Esophagus squamous epithelium (tissue), 5 donors: ENCODE results near the gene LSM14B. TPM values are rescaled to one million over a fixed set of nuclear protein-coding genes. Genes with fewer than 3 reads are reported as not detected.

Source experiments
- DNase-seq: peaks from one replicate; lab custom pipeline; 2025; lab: John Stamatoyannopoulos, UW
- H3K27ac ChIP-seq, 4 donors: fragments of 200-600 bp; sonication (generic); one replicate each; pipeline ENCODE4 v1.5.1; 2016 to 2019; ENCODE audit warnings: mild to moderate bottlenecking in 1 of 4
- H3K27me3 ChIP-seq, 4 donors: fragments of 200-600 bp; sonication (generic); 1 replicate in 3 of 4; 2 replicates in 1 of 4; pipeline versions ENCODE4 v1.5.1 to v1.6.0; 2017 to 2021; ENCODE audit warnings: antibody characterized with exemption in 1 of 4
- H3K36me3 ChIP-seq, 3 donors: fragments of 200-600 bp; sonication (generic); one replicate each; pipeline ENCODE4 v1.5.1; 2016 to 2019
- H3K4me1 ChIP-seq, 3 donors: fragments of 200-600 bp; sonication (generic); one replicate each; pipeline ENCODE4 v1.5.1; 2017 to 2019
- H3K4me3 ChIP-seq, 4 donors: fragments of 200-600 bp; sonication (generic); 1 replicate in 3 of 4; 2 replicates in 1 of 4; pipeline ENCODE4 v1.5.1; 2016 to 2019; ENCODE audit warnings: mild to moderate bottlenecking in 2 of 4, moderate library complexity in 1 of 4
- H3K9me3 ChIP-seq, 3 donors: fragments of 200-600 bp; sonication (generic); one replicate each; pipeline ENCODE4 v1.5.1; 2016 to 2019
- POLR2A ChIP-seq, 4 donors: fragments of 450-650 bp; IDR thresholded peaks; one replicate each; pipeline ENCODE4 v1.6.1; 2017; ENCODE audit warnings: antibody characterized with exemption in 4 of 4, mild to moderate bottlenecking in 4 of 4, moderate library complexity in 3 of 4
- WGBS, 2 donors: methylation state at CpG; one replicate each; pipeline ENCODE4 v1.1.5; 2018; 5-methylcytosine and 5-hydroxymethylcytosine counted together
- intact Hi-C: fragments of 100-400 bp; cut with DNase I; formaldehyde crosslinking; loops from one replicate; pipeline ENCODE4 v1.15.0; 2022
- total RNA-seq, 4 donors: library from RNA; depleted of rRNA; stranded (reverse); fragments of >200 nt; gene quantifications; one replicate each; pipeline ENCODE4 v1.1.0, GENCODE V29; 2016
- TF ChIP-seq, protein P1 (sequence below), 6 experiments: fragments of 450-650 bp in 4 of 6; fragments of 200-600 bp in 2 of 6; sonication (generic) in 2 of 6; IDR thresholded peaks; one replicate each; pipeline ENCODE4 v1.5.1; 2016 to 2019; ENCODE audit warnings: antibody characterized with exemption in 6 of 6, mild to moderate bottlenecking in 4 of 6, moderate library complexity in 4 of 6
- donor health status: DM: yes; HTN: yes; CAD: no.

The LSM14B gene
- total RNA-seq, 4 donors from 2014 or later, result 18.1 to 30.5 (median 21.7) TPM

DNA sequence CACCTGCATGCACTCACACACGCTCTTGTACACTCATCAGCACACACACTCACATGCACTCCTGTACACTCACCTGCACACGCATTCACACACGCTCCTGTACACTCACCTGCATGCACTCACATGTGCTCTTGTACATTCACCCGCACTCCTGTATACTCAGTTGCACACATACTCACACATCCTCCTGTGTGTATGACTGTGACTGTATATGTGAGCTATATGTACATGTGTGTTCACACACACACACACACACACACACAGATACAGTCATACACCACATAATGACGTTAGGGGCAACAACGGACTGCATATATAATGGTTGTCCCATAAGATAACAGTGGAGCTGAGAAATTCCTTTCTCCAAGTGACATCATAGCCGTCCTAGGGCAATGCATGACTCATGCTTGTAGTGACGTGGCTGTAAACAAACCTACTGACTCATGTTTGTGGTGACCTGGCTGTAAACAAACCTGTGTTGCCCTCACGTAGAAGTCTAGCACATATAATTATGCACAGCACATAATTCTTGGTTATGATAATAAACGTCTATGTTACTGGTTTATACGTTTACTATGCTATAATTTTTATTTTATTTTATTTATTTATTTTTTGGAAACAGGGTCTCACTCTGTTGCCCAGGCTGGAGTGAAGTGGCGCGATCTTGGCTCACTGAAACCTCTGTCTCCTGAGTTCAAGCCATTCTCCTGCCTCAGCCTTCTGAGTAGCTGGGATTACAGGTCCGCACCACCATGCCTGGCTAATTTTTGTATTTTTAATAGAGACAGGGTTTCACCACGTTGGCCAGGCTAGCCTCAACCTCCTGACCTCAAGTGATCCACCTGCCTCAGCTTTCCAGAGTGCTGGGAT is 33.8 kb upstream of the LSM14B start:
- H3K36me3 ChIP-seq, result no peaks in the 10 kb centered on the region
- 58% methylated on average over 15 of the region's 15 CpGs for WGBS, 2 donors
- intact Hi-C loops, result no loop called here
- no peak overlapping the region for H3K27ac ChIP-seq
- H3K9me3 ChIP-seq, result no peaks in the 10 kb centered on the region
- H3K4me1 ChIP-seq, result no peaks in the 10 kb centered on the region
- TF ChIP-seq, protein P1, sequence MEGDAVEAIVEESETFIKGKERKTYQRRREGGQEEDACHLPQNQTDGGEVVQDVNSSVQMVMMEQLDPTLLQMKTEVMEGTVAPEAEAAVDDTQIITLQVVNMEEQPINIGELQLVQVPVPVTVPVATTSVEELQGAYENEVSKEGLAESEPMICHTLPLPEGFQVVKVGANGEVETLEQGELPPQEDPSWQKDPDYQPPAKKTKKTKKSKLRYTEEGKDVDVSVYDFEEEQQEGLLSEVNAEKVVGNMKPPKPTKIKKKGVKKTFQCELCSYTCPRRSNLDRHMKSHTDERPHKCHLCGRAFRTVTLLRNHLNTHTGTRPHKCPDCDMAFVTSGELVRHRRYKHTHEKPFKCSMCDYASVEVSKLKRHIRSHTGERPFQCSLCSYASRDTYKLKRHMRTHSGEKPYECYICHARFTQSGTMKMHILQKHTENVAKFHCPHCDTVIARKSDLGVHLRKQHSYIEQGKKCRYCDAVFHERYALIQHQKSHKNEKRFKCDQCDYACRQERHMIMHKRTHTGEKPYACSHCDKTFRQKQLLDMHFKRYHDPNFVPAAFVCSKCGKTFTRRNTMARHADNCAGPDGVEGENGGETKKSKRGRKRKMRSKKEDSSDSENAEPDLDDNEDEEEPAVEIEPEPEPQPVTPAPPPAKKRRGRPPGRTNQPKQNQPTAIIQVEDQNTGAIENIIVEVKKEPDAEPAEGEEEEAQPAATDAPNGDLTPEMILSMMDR (IDR thresholded peaks at IDR 0.05), result no peak
- no peak for TF ChIP-seq POLR2A (IDR thresholded peaks at IDR 0.05)
- no peak for DNase-seq
- H3K4me3 ChIP-seq, result no peak overlapping the region
- H3K27me3 ChIP-seq, result peaks cover 0 to 76% (median 0%) of the 10 kb centered on the region in 4 donors

DNA sequence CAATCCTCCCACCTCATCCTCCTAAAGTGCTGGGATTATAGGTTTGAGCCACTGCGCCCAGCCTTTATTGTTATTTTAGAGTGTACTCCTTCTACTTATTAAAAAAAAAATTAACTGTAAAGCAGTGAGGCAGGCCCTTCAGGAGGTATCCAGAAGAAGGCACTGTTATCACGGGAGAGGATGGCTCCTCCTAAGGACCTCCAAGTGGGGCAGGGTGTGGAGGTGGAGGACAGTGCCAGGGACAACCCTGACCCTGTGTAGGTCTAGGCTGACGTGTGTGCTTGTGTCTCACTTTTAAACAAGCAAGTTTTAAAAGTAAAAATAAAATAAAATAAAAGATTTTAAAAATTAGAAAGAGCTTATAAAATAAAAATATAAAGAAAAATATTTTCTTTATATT is 32.9 kb upstream of the LSM14B start:
- 44 to 46% methylated on average over 3 of the region's 3 CpGs for WGBS, 2 donors
- Histone ChIP-seq H3K9me3 (no peaks in the 10 kb centered on the region), H3K4me3 (no peak overlapping the region), H3K27ac (no peak overlapping the region), H3K27me3 (peaks cover 0 to 72% (median 0%) of the 10 kb centered on the region in 4 donors), H3K4me1 (no peaks in the 10 kb centered on the region), H3K36me3 (no peaks in the 10 kb centered on the region)
- TF ChIP-seq POLR2A (IDR thresholded peaks at IDR 0.05), result no peak
- TF ChIP-seq, protein P1 (IDR thresholded peaks at IDR 0.05), result no peak
- DNase-seq, result no peak
- intact Hi-C loops, result no loop called here

DNA sequence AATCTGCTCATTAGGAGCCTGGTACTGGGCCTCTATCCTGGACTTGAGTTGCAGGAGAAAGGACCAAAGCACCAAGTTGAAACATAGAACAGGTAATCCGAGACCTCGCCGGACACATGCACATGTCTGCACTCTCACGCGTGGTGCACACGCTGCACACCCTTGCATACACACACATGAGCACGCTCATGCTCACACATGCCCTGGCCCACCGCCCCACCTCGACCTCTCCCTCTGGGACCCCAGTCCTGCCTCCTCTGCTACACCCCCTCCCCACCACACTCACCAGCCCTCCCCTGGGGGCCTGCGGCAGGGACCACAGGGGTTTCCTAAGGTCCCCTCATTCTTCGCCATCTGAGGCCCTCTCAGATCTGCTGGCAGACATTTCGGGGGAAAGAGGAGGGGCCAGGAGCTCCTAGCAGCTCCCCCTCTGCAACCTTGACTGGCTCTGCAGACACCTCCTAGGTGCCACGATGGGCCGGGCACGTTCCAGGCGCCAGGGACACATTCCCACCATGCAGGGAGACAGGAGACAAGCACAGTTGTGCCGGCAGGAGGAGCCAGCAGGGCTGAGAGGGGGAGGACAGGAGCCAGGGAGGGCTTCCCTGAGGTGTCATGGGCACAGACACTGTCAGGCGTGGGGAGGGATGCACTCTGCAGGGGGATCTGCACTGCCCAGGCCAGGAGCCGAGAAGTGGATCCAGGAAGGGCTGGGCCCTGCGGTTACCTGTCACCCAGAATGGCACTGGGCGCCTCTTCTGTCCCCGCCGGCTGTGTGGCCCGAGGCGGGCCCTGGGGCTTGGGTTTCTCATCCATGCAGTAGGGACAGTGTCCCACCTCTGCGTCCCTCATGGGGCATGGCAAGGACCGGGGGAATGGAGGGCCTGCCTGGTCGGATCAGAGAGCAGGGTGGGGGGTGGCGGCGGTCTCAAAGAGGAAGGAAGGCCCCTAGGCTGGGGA is 25.6 kb upstream of the LSM14B start:
- Histone ChIP-seq H3K36me3 (no peaks in the 10 kb centered on the region), H3K27me3 (peaks cover 0 to 44% (median 0%) of the 10 kb centered on the region in 4 donors), H3K9me3 (peaks cover 0 to 20% (median 13%) of the 10 kb centered on the region in 3 donors), H3K4me3 (no peak overlapping the region), H3K27ac (no peak overlapping the region), H3K4me1 (peaks cover 0 to 6% (median 0%) of the 10 kb centered on the region in 3 donors)
- 85 to 91% methylated on average over 6 to 14 of the region's 30 CpGs for WGBS, 2 donors
- intact Hi-C loops, result no loop called here
- TF ChIP-seq, protein P1 (IDR thresholded peaks at IDR 0.05), result no peak
- TF ChIP-seq POLR2A (IDR thresholded peaks at IDR 0.05), result no peak
- no peak for DNase-seq

DNA sequence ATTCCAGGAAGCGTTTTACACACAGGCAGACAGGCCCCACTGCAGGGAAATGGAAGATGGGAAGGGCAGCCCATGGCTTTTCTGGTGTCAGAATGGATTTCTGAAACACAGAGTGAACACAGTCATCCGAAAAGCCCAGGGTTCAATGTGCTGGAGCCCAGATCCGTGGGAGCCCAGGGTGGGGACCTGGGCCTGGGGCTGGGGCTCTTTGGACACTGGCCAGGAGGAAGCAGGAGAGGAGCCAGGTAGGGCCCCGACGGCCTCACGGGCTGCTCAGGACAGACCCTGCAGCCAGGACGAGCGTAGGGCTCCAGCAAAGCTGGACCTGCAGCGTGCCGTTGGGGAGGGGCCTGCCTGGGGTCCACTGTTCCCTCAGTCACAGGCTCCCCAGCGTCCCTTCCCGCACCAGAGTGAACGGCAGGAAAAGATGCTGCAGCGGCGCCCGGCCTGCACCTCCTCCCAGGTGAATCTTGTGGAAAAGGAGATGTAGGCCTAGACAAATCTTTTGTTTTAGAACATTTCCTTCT is 24.3 kb upstream of the LSM14B start:
- peaks cover 0 to 6% (median 0%) of the 10 kb centered on the region in 3 donors for H3K4me1 ChIP-seq
- intact Hi-C loops, result no loop called here
- DNase-seq, result no peak
- no peak overlapping the region for H3K4me3 ChIP-seq
- no peak for TF ChIP-seq POLR2A (IDR thresholded peaks at IDR 0.05)
- TF ChIP-seq, protein P1 (IDR thresholded peaks at IDR 0.05), result no peak
- peaks cover 0 to 43% (median 0%) of the 10 kb centered on the region in 4 donors for H3K27me3 ChIP-seq
- 56 to 78% methylated on average over 1 to 7 of the region's 16 CpGs for WGBS, 2 donors
- H3K36me3 ChIP-seq, result no peaks in the 10 kb centered on the region
- H3K9me3 ChIP-seq, result peaks cover 0 to 27% (median 16%) of the 10 kb centered on the region in 3 donors
- H3K27ac ChIP-seq, result no peak overlapping the region
